Lung (tissue), 11 donors: Measurements from ENCODE around the gene SMIM45.
A peak's percentile ranks its signal among the peaks of the same experiment; 100 is the strongest.

Source experiments
- ATAC-seq: fragments of 200-7000 bp; cut with Tn5 transposase; one replicate; pipeline ENCODE4 v1.9.1; 2020; ENCODE audit warnings: moderate number of reproducible peaks; ENCODE audit not compliant: insufficient read depth, low FRiP score
- DNase-seq, 3 donors: peaks; one replicate each; pipeline ENCODE4 v3.0.0-alpha.2; 2013 to 2017
- H3K27ac ChIP-seq, 2 donors: one replicate each; pipeline ENCODE4 v1.5.1; 2013; ENCODE audit warnings: mild to moderate bottlenecking in 2 of 2, moderate library complexity in 2 of 2, control low read depth in 1 of 2, inconsistent platforms in 1 of 2, low read depth in 1 of 2, low read length in 1 of 2
- H3K27me3 ChIP-seq, 3 donors: one replicate each; pipeline ENCODE4 v1.5.1; 2013; ENCODE audit warnings: low read length in 2 of 3; ENCODE audit not compliant: control insufficient read depth in 3 of 3, insufficient read depth in 3 of 3
- H3K36me3 ChIP-seq, 4 donors: one replicate each; pipeline ENCODE4 v1.5.1; 2013; ENCODE audit warnings: low read length in 4 of 4, mild to moderate bottlenecking in 1 of 4, moderate library complexity in 1 of 4; ENCODE audit not compliant: control insufficient read depth in 4 of 4, insufficient read depth in 4 of 4
- H3K4me1 ChIP-seq, 5 donors: one replicate each; pipeline ENCODE4 v1.5.1; 2013; ENCODE audit warnings: low read length in 5 of 5, mild to moderate bottlenecking in 2 of 5, moderate library complexity in 1 of 5; ENCODE audit not compliant: control insufficient read depth in 5 of 5, insufficient read depth in 5 of 5
- H3K4me3 ChIP-seq: one replicate; pipeline ENCODE4 v1.5.1; 2013; ENCODE audit warnings: mild to moderate bottlenecking, control low read depth, moderate library complexity
- H3K9ac ChIP-seq, 2 donors: one replicate each; pipeline ENCODE4 v1.5.1; 2013; ENCODE audit warnings: low read length in 2 of 2, control low read depth in 1 of 2; ENCODE audit not compliant: insufficient read depth in 1 of 2
- H3K9me3 ChIP-seq, 4 donors: one replicate each; pipeline ENCODE4 v1.5.1; 2013; ENCODE audit warnings: low read length in 3 of 4, mild to moderate bottlenecking in 1 of 4, moderate library complexity in 1 of 4; ENCODE audit not compliant: control insufficient read depth in 4 of 4, insufficient read depth in 3 of 4
- CTCF ChIP-seq: IDR thresholded peaks from 2 replicates; pipeline ENCODE4 v1.5.1; 2012; ENCODE audit warnings: mild to moderate bottlenecking; ENCODE audit errors: control extremely low read depth, extremely low read depth
- WGBS, 2 donors: extraction: QIAGEN DNeasy Blood & Tissue Kit; methylation state at CpG; one replicate each; pipeline ENCODE4 v1.1.7; 2013; 5-methylcytosine and 5-hydroxymethylcytosine counted together
- donor health status: control.
- donor health status: control.
- donor health status: Bipolar disorder and iron deficiency.
- donor health status: healthy.
- donor health status: DM: yes; HTN: yes; CAD: no.

Gene SMIM45

DNA sequence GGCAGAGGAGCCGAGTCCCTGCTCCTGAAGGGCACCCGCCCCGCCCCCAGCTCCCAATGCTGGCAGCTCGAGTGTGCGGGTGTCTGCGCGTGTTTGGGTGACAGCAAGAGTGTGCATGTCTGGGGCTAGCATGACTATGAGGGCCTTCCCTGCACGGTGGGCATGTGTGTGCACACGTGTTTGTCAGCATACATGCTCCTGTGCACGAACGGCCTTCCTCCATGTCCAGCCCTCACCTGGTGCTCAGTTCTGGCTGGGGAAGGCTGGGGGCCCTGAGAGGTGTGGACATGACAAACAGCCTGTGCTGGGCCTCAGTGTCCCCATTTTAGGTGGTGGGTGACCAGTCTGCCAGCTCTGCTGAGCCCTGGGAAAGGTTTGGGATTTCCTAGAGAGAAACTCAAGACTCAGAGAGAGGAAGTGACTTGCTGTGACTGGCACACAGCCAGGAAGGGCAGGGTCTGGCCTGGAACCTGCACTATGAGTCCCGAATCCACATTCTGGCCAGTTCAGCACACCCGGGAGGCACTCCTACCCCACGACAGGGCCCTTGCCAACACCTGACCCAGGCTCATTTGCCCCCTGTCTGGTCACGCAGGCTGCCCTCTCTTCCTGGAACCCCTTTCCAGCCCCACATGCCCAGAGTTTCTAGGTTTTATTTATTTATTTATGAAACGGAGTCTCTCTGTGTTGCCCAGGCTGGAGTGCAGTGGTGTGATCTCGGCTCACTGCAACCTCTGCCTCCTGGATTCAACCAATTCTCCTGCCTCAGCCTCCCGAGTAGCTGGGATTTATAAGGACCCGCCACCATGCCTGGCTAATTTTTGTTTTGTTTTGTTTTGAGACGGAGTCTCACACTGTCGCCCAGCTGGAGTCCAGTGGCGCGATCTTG is 33.8 kb upstream of the SMIM45 start:
- Histone ChIP-seq H3K27ac (no peak overlapping the region), H3K9me3 (no peaks in the 10 kb centered on the region), H3K36me3 (no peaks in the 10 kb centered on the region), H3K4me3 (no peak overlapping the region), H3K9ac (no peak overlapping the region), H3K4me1 (peaks cover 0 to 20% (median 7%) of the 10 kb centered on the region in 5 donors), H3K27me3 (peaks cover 0 to 43% (median 43%) of the 10 kb centered on the region in 3 donors)
- TF ChIP-seq CTCF: no peak
- peak; percentile 32 for ATAC-seq
- DNase-seq: peak; percentile 75 to 84 (median 80)
- 57 to 61% methylated on average over 23 of the region's 23 CpGs for WGBS, 2 donors

DNA sequence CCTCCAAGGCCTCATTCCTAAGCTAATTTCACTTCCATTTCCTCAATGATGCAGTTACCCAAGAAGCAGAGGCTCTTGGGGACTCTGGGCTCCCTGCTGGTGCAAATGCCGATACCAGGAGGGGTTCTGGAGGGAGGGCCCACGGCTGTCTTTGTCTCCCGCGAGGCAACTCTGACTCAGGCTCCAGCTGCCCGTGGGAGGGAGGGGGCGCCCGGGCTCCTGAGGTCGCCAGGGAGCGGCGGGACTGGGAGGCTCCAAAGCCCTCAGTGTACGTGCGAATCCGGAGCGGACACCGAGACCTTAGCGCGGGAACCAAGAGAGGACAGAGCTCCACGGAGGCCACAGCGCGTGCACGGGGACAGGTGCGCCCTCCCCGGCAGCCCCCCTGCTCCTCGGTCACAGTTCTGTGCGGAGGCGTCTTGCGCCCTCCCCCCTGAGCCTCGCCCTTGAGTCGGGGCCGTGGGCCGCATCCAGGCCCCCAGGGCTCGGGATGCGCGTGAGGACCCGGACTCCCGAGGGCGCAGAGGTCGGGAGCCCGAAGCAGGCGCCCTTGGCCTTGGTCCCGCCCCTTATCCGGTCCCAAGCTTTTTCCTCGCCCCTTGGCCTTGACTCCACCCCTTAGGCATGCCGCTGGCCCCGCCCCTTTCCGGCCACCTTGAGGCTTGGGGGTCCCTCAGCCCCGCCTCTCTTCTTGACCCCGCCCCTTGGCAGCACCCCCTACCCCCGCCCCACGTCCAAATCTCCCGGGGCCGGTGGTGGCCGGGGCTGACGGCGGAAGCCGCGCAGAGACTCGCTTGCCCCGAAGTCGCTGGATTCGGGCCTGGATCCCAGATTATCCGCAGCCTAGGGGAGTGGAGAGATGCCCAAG is 32.4 kb upstream of the SMIM45 start:
- Histone ChIP-seq H3K36me3 (no peaks in the 10 kb centered on the region), H3K4me1 (peaks cover 0 to 20% (median 7%) of the 10 kb centered on the region in 5 donors), H3K4me3 (peak overlapping the region; percentile 12), H3K9ac (no peak overlapping the region), H3K27me3 (peaks cover 0 to 45% (median 39%) of the 10 kb centered on the region in 3 donors), H3K27ac (no peak overlapping the region), H3K9me3 (no peaks in the 10 kb centered on the region)
- ATAC-seq: peak; percentile 32
- 3 to 4% methylated on average over 59 to 62 of the region's 62 CpGs for WGBS, 2 donors
- TF ChIP-seq CTCF: no peak
- DNase-seq: peak; percentile 58 to 66 (median 65)

- Histone ChIP-seq H3K4me1 (peaks cover 0 to 16% (median 7%) of the 10 kb centered on the region in 5 donors), H3K36me3 (no peaks in the 10 kb centered on the region), H3K9ac (no peak overlapping the region), H3K27me3 (peaks cover 2 to 47% (median 41%) of the 10 kb centered on the region in 3 donors), H3K4me3 (no peak overlapping the region), H3K9me3 (no peaks in the 10 kb centered on the region), H3K27ac (no peak overlapping the region)
- 43 to 51% methylated on average over 20 to 21 of the region's 21 CpGs for WGBS, 2 donors
- no peak for DNase-seq
- no peak for ATAC-seq
- TF ChIP-seq CTCF: no peak
Measured at GRCh38 chr22:41920271-41920976, 31.5 kb upstream of the SMIM45 start.
